GM21367 (cell line): ENCODE measurements around the gene POU2AF1.

Experiments
- ATAC-seq: cut with Tn5 transposase; IDR thresholded peaks from one replicate; pipeline ENCODE4 v1.9.1; 2021; ENCODE audit not compliant: unreplicated experiment

The POU2AF1 gene

GRCh38 chr11:111387363-111387762 lies 8.3 kb upstream of the POU2AF1 start:
- no peak for ATAC-seq

- ATAC-seq = no peak
These were observed 7.6 kb upstream of the POU2AF1 start for GRCh38 chr11:111386611-111387150.

GRCh38 chr11:111384494-111384893 lies 5.4 kb upstream of the POU2AF1 start:
- no peak for ATAC-seq

GRCh38 chr11:111382451-111382850 lies 3.4 kb upstream of the POU2AF1 start:
- no peak for ATAC-seq

- peak; percentile 35 for ATAC-seq
These were observed 594 bp upstream of the POU2AF1 start for GRCh38 chr11:111379602-111380136.

- ATAC-seq = no peak
These were observed 752 bp downstream of the POU2AF1 start for GRCh38 chr11:111378185-111378860.

GRCh38 chr11:111376181-111376871 lies 2.7 kb downstream of the POU2AF1 start:
- no peak for ATAC-seq

GRCh38 chr11:111373590-111373989 lies 5.5 kb downstream of the POU2AF1 start:
- ATAC-seq = no peak

GRCh38 chr11:111372538-111372937 lies 6.5 kb downstream of the POU2AF1 start:
- ATAC-seq = no peak

GRCh38 chr11:111370902-111371578 lies 8.0 kb downstream of the POU2AF1 start:
- peak; percentile 32 for ATAC-seq

GRCh38 chr11:111370270-111370901 lies 8.7 kb downstream of the POU2AF1 start:
- ATAC-seq = no peak

- ATAC-seq = no peak
These were observed 10.9 kb downstream of the POU2AF1 start for GRCh38 chr11:111368285-111368560.

- peak; percentile 45 for ATAC-seq
These were observed 11.4 kb downstream of the POU2AF1 start for GRCh38 chr11:111367411-111368284.

- ATAC-seq = no peak
These were observed 12.3 kb downstream of the POU2AF1 start for GRCh38 chr11:111366560-111367410.

- ATAC-seq = no peak
These were observed 13.1 kb downstream of the POU2AF1 start for GRCh38 chr11:111365722-111366559.

- no peak for ATAC-seq
These were observed 14.6 kb downstream of the POU2AF1 start for GRCh38 chr11:111364503-111364902.

GRCh38 chr11:111363985-111364384 lies 15.1 kb downstream of the POU2AF1 start:
- no peak for ATAC-seq

- ATAC-seq = no peak
These were observed 16.1 kb downstream of the POU2AF1 start for GRCh38 chr11:111362887-111363411.
